Left ventricle myocardium inferior (tissue), 1 donor: Measurements from ENCODE around the gene USP19. TPM values are rescaled to one million over a fixed set of nuclear protein-coding genes. Genes with fewer than 3 reads are reported as not detected.

ENCODE experiments used
- DNase-seq: peaks from one replicate; pipeline ENCODE4 v3.0.0-alpha.2; 2020
- H3K27ac ChIP-seq: fragments of 200-600 bp; replicated peaks from 2 replicates; pipeline ENCODE4 v1.8.0; 2021
- H3K27me3 ChIP-seq: fragments of 200-600 bp; 2 replicates; pipeline ENCODE4 v1.8.0; 2021; ENCODE audit warnings: low read depth
- H3K36me3 ChIP-seq: fragments of 200-600 bp; 2 replicates; pipeline ENCODE4 v1.8.0; 2021
- H3K4me1 ChIP-seq: fragments of 200-600 bp; 2 replicates; pipeline ENCODE4 v1.8.0; 2021
- H3K4me3 ChIP-seq: fragments of 200-600 bp; 2 replicates; pipeline ENCODE4 v1.8.0; 2021; ENCODE audit warnings: mild to moderate bottlenecking, moderate library complexity
- H3K9me3 ChIP-seq: fragments of 200-600 bp; replicated peaks from 2 replicates; pipeline ENCODE4 v1.8.0; 2021
- intact Hi-C: fragments of 100-400 bp; cut with micrococcal nuclease; formaldehyde crosslinking; loops from one replicate; pipeline ENCODE4 v1.11.0; 2022
- total RNA-seq: library from RNA; stranded (reverse); fragmentation: NEBNext Ultra II Directional; extraction: Animal tissue kit (Norgen Biotek cat#: 25700); gene quantifications from one replicate; pipeline ENCODE4 v1.2.1, GENCODE V29; 2021
- TF ChIP-seq, protein P1 (sequence below): fragments of 200-600 bp; IDR thresholded peaks from 2 replicates; pipeline ENCODE4 v1.8.0; 2021; ENCODE audit warnings: antibody characterized with exemption, mild to moderate bottlenecking, borderline replicate concordance
- donor health status: DM: no; HTN: yes; CAD: no; lungs with severe emphysema.

USP19 gene
- total RNA-seq, 1 donor from 2014 or later, result 62.5 TPM

DNA sequence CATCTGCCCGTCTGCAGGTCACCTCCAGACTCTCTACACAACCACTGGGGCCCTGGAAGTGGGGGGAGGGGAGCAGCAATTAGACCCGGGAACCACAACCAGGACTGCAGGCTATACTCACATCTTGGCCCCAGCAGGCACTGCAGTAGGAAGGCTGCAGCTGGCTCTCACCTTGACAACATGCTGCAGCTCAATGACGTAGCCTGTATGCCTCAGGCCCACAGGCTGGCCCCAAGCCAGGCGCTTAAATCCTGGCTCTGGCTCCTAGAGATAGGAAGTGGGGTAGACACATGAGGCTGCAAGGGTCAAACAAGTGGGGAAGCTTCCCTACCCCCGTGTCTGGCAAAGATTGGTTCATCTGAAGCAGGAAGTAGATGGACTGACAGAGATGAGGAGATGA lies 22.2 kb downstream of the USP19 start:
- DNase-seq, result peak; percentile 63
- intact Hi-C loops, result no loop called here

GRCh38 chr3:49093853-49094767 lies 26.5 kb downstream of the USP19 start, which contains the start of gene QRICH1:
QRICH1 (minus strand) TSS chr3:49094071; CDS start chr3:49077017, 17,054 bp downstream.
- peak; percentile 97 for DNase-seq
- TF ChIP-seq, protein P1, sequence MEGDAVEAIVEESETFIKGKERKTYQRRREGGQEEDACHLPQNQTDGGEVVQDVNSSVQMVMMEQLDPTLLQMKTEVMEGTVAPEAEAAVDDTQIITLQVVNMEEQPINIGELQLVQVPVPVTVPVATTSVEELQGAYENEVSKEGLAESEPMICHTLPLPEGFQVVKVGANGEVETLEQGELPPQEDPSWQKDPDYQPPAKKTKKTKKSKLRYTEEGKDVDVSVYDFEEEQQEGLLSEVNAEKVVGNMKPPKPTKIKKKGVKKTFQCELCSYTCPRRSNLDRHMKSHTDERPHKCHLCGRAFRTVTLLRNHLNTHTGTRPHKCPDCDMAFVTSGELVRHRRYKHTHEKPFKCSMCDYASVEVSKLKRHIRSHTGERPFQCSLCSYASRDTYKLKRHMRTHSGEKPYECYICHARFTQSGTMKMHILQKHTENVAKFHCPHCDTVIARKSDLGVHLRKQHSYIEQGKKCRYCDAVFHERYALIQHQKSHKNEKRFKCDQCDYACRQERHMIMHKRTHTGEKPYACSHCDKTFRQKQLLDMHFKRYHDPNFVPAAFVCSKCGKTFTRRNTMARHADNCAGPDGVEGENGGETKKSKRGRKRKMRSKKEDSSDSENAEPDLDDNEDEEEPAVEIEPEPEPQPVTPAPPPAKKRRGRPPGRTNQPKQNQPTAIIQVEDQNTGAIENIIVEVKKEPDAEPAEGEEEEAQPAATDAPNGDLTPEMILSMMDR, result peak; percentile 61
- H3K9me3 ChIP-seq, result no peaks in the 10 kb centered on the region
- H3K27me3 ChIP-seq, result no peaks in the 10 kb centered on the region
- peak within 1 kb of the TSS; percentile 98 for H3K4me3 ChIP-seq
- H3K36me3 ChIP-seq, result peaks cover 35% of the 10 kb centered on the region
- H3K27ac ChIP-seq, result peak within 1 kb of the TSS; percentile 97
- peaks cover 77% of the 10 kb centered on the region for H3K4me1 ChIP-seq
- intact Hi-C loops, result no loop called here

More for the DNA sequence above, 22.2 kb downstream of the USP19 start:
- no peaks in the 10 kb centered on the region for H3K27me3 ChIP-seq
- no peaks in the 10 kb centered on the region for H3K9me3 ChIP-seq
- peaks cover 43% of the 10 kb centered on the region for H3K4me1 ChIP-seq
- TF ChIP-seq, protein P1, result no peak
- peaks cover 75% of the 10 kb centered on the region for H3K36me3 ChIP-seq
- H3K27ac ChIP-seq, result peak overlapping the region; percentile 47
- H3K4me3 ChIP-seq, result no peak overlapping the region

DNA sequence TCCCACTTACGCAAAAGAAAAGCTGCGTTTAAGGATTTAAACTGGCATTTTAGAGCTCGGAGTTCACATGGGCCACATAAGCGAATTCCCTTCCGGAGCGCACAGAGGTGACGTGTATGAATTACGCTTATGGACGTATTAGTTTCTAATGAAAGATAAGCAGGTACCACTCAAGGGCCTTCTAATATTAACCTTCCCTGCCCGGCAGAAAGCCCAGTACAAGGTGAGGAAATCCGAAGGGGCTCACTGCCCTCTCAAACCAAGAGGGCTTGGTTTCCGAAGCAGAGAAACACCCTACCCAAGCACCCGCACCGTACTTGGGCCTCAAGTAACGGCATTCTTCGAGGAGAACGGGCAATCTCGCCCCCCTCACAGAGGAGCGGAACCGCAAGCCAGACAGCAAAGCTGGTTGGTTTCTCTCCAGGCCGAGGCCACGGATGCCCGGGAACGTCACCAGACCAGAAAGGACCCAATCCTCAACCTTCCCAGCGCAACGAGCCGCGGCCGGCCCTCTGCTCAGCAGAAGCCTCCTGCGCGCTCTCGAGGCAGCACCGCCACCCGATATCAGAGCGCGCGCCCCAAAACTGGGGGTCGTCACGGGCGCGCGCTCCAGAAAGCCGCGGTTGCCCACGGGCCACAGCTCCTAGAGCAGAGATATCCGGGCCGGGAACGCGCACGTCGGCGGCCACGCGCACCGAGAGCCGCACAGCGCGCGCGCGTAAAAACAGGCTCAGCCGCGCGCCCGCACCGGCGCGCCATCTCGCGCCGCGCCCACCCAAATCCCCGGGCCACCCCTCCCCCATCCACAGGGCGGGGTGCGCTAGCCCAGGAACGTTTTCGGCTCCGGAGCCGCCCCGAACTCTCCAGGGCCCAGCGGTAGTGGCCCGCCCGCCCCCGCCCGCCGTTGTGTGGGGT lies 27.4 kb downstream of the USP19 start:
- peaks cover 77% of the 10 kb centered on the region for H3K4me1 ChIP-seq
- peak overlapping the region; percentile 97 for H3K27ac ChIP-seq
- H3K9me3 ChIP-seq, result no peaks in the 10 kb centered on the region
- TF ChIP-seq, protein P1, result no peak
- peaks cover 26% of the 10 kb centered on the region for H3K36me3 ChIP-seq
- no peaks in the 10 kb centered on the region for H3K27me3 ChIP-seq
- intact Hi-C loops, result no loop called here
- H3K4me3 ChIP-seq, result peak overlapping the region; percentile 98
- DNase-seq, result peak; percentile 84

DNA sequence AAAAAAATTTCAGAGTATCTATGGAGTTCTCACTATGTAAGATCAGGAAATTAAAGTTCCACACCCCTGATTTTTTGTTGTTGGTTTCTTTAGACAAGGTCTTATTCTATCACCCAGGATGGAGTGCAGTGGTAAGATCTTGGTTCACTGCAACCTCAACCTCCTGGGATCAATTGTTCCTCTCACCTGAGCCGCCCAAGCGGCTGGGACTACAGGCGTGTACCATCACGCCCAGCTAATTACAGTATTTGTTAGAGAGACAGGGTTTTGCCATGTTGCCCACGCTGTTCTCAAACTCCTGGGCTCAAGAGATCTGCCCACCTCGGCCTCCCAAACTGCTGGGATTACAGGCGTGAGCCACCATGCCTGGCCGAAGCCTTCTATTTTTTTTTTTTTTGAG lies 39.2 kb downstream of the USP19 start:
- peaks cover 21% of the 10 kb centered on the region for H3K36me3 ChIP-seq

GRCh38 chr3:49079270-49079669 lies 41.4 kb downstream of the USP19 start:
- intact Hi-C loops, result no loop called here
- DNase-seq, result no peak
- peaks cover 43% of the 10 kb centered on the region for H3K36me3 ChIP-seq
- peaks cover 4% of the 10 kb centered on the region for H3K4me1 ChIP-seq
- no peaks in the 10 kb centered on the region for H3K27me3 ChIP-seq
- no peak overlapping the region for H3K27ac ChIP-seq
- TF ChIP-seq, protein P1, result no peak
- H3K4me3 ChIP-seq, result no peak overlapping the region
- H3K9me3 ChIP-seq, result no peaks in the 10 kb centered on the region

More for the DNA sequence above, 39.2 kb downstream of the USP19 start:
- Histone ChIP-seq H3K4me1 (peaks cover 4% of the 10 kb centered on the region), H3K27ac (no peak overlapping the region), H3K27me3 (no peaks in the 10 kb centered on the region), H3K4me3 (no peak overlapping the region), H3K9me3 (no peaks in the 10 kb centered on the region)
- DNase-seq, result no peak
- intact Hi-C loops, result no loop called here
- TF ChIP-seq, protein P1, result no peak
